Peyer's patch (tissue), 4 donors: ENCODE results near the gene DEAF1.

Source experiments
- POLR2A ChIP-seq, 2 donors: fragments of 450-650 bp; IDR thresholded peaks; one replicate each; pipeline ENCODE4 v1.5.1; 2017; ENCODE audit warnings: antibody characterized with exemption in 2 of 2, mild to moderate bottlenecking in 2 of 2, moderate library complexity in 2 of 2
- TF ChIP-seq, protein P1 (sequence below), 6 experiments: fragments of 450-650 bp in 4 of 6; fragments of 200-600 bp in 2 of 6; sonication (generic) in 1 of 6; IDR thresholded peaks; one replicate each; pipeline ENCODE4 v1.5.1; 2017 to 2019; ENCODE audit warnings: antibody characterized with exemption in 6 of 6, mild to moderate bottlenecking in 3 of 6, moderate library complexity in 1 of 6

DNA sequence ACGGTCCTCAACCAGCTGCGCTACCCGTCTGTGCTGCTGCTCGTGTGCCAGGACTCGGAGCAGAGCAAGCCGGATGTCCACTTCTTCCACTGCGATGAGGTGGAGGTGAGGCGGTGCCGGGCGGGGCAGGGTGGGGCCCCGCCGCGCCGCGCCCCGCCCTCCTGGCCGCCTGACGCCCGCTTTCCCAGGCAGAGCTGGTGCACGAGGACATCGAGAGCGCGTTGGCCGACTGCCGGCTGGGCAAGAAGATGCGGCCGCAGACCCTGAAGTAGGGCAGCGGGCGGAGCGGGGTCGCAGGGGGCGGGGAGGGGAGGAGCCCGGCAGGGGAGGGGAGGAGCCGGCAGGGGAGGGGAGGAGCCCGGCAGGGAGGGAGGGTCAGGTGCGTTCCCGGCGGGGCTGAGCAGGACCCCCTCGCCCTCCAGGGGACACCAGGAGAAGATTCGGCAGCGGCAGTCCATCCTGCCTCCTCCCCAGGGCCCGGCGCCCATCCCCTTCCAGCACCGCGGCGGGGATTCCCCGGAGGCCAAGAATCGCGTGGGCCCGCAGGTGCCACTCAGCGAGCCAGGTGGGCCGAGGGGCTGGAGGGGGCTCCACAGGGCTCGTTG lies 25.7 kb upstream of the DEAF1 start:
- TF ChIP-seq POLR2A (IDR thresholded peaks at IDR 0.05), result no peak
- TF ChIP-seq, protein P1, sequence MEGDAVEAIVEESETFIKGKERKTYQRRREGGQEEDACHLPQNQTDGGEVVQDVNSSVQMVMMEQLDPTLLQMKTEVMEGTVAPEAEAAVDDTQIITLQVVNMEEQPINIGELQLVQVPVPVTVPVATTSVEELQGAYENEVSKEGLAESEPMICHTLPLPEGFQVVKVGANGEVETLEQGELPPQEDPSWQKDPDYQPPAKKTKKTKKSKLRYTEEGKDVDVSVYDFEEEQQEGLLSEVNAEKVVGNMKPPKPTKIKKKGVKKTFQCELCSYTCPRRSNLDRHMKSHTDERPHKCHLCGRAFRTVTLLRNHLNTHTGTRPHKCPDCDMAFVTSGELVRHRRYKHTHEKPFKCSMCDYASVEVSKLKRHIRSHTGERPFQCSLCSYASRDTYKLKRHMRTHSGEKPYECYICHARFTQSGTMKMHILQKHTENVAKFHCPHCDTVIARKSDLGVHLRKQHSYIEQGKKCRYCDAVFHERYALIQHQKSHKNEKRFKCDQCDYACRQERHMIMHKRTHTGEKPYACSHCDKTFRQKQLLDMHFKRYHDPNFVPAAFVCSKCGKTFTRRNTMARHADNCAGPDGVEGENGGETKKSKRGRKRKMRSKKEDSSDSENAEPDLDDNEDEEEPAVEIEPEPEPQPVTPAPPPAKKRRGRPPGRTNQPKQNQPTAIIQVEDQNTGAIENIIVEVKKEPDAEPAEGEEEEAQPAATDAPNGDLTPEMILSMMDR (IDR thresholded peaks at IDR 0.05), result no peak
